Measurements from ENCODE around the gene FHIT.
A peak's percentile ranks its signal among the peaks of the same experiment; 100 is the strongest.

Gene FHIT

DNA sequence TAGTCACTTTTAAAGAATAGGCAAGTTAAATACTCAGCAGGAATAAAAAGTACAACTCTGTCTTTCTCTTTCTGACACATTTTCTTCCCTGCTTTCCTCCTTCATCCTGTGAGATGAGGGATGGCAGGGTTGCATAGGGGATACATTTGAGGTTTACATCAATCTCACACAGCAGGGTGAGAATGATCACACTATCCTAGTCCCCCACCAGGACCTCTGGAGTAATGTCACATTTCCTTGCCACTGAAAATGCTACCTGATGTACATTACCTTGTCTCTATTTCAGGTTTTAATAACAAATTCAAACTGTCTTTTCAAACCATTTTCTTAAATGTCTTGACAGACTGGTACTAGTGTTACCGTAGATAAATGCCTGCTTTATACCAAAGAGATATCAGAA lies 816.9 kb downstream of the FHIT start:
- no peak for DNase-seq

DNA sequence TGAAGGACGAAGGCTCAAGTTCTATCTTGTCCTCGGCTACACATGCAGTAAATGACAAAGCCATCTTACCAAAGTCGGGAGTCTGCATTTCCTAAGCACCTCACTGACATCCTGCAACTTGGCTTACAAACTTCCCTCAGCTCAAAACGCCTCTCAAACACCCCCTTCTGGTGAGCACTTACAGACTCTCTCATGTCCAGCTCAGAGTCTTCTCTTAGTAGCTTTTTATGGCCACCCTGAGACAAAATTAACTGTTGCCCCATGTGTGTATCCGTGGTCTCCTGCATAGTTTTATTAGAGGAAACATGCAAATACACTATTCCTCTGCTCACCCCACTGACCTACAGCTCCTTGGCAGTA lies 819.7 kb downstream of the FHIT start:
- DNase-seq, result no peak

DNA sequence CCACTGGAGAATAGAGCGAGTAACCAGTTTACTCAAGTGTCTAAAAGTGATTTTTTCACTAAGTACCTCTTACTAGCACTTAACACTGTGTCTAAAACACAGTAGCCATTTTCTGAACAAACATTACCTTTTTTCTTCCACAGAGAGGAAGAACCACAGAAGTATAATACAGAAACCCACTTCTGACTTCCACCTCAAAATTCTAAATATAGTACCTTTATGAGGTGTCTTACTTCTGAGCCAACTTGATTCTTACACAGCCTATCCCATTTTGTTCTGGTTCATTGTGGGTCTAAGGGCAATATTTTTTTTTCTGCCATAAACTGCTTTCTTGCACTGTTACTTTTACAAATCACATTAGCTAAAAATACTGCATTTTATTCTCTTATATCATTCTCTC lies 821.0 kb downstream of the FHIT start:
- DNase-seq, result no peak

DNA sequence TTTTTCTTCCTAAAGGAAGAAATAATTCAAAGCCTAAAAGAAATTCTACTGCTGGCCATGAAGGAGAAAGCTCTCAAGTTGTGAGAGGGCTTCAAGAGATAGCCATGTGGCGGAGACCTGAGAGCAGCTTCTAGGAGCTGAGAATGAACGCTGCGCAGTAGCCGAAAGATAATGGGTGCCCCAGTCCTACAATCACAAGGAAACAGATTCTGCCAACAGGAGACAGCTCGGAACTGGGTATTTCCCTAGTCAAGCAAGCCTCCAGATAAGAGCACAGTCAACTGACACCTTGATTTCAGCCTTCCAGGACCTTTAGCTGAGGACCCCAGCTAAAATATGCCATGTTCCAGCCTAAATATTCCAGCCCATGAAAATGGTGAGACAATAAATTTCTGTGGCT lies 824.1 kb downstream of the FHIT start:
- DNase-seq, result no peak

DNA sequence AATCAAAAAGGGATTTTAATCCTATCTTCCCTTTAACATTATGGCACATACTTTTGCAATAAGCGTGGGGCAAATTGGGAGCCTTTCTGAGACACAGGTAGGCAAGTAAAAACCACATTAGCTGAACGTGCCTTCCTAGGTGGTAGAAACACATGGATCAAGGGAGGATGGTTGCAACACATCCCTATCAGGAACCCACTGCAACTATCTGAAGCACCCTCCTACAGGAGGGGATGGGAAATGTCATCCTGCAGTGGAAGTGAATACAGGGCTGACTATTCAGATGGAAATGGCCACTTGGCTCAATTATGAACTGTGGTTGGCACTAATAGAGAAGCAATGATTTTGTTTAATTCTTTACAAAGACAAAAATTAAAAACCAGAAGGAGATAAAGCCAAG lies 826.3 kb downstream of the FHIT start:
- DNase-seq, result no peak

DNA sequence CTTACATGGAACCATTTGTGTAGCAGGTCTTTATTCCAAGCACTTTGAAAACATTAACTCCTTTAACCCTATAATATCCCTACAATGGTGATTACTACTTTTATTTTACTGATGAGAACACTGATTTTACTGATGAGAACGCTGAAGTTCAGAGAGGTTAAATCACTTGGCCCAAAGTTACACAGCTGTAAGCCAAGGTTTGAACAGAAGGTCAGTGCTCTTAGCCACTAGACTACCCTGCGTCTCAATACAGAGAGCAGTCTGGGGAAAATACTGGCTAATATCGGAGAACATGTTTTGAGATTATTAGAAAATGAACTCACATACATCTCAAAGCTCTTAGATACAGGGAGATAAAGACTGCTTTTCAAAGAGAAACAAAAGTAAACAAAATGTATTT lies 827.2 kb downstream of the FHIT start:
- DNase-seq, result no peak

DNA sequence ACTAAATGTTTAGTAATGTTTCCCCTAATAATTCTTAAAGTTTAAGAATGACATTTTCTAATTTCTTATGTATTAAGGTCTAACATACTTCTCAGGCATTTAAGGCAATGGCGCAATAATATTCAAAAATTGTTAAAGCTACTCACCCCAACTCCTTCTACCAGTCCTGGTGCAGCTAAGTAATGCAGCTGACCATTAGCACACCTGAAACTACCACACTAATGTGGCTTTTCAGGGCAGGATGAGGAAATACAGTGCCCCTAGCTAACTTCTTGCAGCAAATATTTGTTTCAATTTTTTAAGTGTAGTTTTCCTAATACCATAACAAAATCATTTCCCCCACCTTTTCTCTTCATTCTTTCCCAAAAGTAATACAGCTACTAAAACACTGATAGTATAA lies 827.7 kb downstream of the FHIT start:
- DNase-seq, result no peak

DNA sequence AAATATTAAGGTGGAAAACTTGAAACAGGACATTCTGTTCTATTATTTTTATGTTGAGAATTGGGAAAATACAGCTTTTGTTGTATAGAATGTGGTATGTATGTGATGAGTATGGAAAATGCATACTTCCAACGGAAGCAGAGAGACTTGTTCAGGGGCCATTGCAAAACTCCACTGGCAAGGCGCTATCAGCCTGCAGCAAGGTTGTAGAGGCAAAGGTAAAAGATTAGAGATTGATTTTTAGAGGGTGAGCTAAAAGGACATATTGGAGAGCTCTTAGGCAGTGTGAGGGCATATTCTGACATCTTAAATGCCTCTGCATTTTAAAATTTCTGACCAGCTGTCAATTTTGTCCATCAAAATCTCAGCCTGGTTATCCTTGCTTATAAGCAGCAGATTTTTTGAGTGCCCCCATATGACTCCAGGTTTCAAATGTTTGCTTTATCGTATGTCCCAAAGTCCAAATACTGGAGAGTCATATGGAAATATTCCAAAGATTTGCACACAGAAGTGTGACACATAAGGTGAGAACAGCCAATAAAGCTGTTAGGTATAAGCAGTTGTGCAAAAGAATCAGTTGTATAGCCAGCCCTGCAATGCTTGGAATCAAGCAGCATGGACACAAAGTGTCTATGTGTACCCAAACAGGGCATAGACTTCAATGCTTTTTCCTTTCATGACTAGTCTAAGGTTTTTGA lies 829.4 kb downstream of the FHIT start:
- no peak for DNase-seq

DNA sequence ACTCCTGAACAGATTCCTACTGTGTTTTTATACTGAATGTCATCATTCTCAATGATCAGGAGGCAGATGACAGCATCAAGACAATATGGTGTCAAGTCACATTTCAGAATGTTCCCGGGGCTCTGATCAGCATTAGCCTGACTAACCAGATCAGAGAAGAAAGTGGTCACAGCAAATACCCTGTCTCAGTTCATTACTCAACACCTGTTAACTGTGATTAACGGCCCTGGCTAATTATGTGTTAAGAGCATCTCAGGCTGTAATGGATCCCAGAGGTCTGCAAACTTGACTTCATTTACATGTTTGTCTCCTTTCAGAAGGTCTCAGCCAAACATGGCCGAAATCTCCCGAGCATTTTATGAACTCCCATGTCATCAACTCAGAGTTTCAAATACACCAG lies 833.7 kb downstream of the FHIT start:
- no peak for DNase-seq

DNA sequence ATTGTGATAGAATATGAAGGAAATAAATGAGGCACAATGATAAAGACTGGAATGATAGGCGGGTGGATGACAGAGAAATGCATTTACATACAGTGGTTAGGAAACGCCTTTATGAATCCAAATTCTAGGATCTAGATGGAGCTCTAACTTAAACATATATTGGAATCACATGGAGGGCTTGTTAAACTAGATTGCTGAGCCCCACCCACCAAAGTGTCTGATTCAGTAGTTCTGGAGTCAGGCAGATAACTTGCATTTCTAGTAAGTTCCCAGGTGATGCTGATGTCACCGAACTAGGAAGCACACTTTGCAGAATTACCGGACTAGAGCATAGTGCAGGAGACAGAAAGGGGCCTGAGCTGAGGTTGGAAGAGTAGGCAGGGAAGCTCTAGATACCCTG lies 837.2 kb downstream of the FHIT start:
- no peak for DNase-seq

DNA sequence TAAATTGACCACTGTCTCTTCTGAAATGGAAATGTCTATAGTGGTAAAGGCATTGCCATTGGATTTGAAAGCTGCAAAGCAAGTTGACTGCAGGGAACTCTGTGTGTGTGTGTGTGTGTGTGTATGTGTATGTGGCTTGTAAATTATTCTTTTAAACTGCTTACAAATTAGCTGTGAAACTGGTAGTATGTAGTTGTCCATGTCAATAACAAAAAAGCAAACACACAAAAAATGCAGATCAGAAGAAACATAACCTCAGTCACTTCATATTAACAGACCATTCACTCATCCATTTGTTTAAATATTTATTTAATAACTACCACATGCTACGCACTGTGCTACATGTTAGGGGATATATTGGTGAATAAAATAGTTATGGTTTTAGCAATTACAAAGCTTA lies 837.7 kb downstream of the FHIT start:
- DNase-seq, result no peak

DNA sequence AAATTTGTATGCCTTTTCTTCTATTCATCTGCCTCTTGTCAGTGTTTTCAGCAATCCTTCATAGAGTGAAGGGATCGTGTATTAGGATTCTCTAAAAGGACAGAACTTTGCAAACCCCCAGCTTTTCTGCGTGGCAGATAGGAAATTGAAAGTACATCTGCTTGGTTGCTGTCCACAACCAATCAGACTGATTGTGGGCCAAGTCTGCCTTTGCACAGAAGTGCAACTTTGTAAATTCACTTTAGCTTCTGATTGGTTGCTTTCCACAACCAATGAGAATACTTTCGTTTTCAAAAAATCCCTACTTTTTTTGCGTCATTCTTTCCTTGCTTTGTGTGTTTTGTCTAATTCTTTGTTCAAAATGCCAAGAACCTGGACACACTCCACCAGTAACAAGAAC lies 847.4 kb downstream of the FHIT start:
- no peak for DNase-seq

DNA sequence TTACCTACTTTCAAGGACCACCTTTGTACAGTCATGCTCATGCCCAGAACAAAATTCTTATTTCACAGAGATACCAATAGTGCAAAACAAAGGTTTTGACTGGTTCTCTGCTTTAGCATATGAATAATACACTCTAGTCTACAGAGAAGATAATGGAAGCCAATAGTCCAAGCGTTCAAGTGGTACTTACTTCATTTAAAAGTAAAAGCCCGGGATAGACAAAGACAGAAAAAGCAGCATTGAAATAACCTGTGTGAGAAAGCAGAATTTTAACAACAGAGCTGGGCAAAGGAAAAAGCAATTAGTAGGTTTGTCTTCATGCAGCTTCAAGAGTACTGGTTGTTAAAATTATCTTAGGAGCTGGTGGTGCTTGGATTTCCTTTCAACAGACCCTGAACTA lies 848.3 kb downstream of the FHIT start:
- DNase-seq, result no peak

DNA sequence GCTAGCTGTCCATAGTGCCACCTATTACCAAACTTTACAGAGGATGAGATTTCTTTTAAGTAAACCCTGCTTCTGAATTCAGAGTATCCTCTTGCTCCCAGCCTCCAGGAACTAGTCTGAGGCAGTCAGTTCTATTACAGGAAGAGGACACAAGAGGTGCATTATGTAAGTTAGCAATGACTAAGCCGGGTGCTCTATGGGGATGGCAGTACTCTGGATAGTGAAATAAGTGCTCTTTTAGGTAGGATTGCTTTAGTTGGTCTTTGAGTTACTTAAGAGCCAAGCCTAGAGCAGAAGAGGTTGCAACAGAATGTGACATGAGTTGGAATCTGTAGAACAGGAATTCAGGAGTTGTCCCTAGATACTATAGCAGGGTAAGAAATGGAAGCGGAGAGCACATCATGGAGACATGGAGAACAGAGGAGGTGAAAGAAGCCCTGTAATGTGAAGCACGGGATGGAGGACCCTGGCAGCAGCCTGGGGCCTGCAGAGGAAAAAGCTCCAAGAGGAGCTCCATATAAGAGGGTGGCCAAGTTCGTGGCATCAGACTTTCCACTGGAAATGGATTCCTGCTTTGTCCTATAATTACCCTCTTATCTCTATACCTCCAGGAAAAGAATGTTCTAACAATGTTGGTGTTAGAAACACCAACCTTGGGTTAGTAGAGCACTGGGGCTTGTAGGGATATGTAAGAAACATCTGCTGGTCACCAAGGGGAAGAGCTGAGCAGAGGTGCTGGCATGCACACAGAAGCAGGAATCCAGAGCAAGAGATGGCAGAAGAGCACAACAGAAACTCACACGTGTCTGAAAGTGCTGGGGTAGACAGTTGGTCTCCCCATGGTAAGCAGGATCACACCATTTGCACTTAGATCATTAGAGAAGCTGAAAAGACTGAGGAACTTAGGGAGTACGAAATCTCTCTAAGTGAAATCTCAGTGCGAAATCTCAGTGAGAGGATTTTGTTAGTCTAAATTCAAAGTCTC lies 851.1 kb downstream of the FHIT start:
- peak in 1 of 2 experiments; percentile 18 for DNase-seq

DNA sequence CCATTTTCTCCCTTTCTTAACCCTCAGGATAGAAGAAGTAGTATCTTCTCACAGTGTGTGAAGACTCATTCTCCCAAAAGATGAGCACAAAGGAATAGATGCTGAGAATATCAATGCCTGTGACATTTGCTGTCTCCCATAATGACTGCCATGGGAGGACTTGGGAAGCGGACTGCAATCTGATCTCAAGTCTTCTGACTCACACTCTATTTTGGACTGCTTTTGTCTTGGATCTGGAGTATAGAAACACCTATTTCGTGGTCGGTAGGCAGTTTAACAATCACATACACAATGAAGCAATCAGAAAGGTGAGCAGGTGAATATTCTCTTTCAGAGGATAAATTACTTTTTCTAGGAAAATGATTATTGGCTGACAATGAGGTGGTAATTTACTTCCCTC lies 852.0 kb downstream of the FHIT start:
- DNase-seq, result peak; percentile 5 to 69

DNA sequence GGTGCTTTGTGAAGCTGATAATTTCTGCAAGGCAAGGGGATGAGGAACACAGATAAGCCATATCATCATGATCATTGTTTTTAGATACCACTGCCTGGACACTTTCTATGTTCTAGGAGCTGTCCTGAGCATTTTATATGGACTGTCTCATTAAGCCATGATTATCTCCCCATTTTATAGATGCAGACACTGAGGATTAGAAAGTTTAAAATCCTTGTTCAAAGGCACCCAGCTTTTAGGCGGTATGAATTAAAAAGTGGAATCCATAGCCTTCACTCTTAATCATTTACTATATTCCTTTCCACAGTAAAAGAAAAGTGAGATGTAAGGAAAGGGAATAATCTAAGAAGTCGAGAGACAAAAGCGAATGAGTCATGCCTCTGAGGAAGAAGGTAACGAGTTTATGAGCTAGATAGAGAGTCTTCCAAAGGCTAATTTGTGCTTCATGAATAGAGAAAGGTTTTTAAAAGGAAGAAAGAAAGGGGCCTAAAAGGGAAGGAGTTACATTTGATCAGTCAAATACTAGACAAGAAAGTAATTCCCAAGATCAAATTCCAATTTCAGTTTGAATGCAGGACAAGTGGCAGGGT lies 856.0 kb downstream of the FHIT start:
- no peak for DNase-seq

DNA sequence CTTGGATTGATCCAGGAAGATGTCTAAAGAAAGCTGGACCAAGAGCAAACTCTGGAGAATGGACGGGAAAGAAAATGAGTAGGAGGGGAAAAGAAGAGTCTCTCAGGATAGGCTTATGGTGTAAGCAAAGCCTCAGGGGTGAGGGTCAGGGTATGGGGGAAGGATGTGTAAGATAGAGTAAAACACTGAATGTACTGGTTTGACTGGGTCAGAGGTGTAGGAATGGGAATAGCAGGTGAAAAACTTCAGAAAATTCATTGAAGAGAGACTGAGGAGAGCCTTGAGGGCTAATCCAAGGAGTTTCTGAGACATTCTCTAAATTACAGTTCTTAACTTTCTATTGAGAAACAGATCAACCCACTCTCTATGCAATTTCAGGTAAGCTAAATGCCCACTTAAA lies 857.3 kb downstream of the FHIT start:
- DNase-seq, result no peak

DNA sequence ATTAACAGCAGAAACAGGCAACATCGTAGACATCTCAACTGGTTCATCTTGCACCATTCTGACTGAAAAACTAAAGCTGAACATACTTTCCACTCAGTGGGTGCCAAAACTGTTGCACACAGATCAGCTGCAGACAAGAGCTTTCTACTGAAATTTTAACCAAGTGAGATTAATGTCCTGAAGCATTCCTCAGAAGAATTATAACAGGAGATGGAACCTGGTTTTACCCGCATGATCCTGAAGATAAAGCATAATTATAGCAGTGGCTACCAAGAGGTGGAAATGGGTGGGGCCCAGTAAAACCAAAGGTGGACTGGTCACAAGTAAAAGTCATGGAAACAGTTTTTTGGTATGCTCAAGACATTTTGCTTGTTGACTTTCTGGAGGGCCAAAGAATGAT lies 858.8 kb downstream of the FHIT start:
- DNase-seq, result no peak

DNA sequence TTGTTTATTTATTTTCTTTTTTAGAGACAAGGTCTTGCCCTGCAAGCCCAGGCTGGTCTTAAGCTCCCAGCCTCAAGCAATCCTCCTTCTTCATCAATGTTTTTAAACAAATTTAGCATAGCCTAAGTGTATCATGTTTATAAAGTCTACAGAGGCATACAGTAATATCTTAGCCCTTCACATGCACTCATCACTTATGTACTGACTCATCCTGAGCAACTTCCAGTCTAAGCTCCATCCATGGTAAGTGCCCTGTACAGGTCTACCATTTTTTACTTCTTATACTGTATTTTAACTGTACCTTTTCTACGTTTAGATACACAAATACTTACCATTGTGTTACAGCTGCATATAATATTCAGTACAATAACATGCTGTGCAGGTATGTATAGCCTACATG lies 860.0 kb downstream of the FHIT start:
- no peak for DNase-seq

DNA sequence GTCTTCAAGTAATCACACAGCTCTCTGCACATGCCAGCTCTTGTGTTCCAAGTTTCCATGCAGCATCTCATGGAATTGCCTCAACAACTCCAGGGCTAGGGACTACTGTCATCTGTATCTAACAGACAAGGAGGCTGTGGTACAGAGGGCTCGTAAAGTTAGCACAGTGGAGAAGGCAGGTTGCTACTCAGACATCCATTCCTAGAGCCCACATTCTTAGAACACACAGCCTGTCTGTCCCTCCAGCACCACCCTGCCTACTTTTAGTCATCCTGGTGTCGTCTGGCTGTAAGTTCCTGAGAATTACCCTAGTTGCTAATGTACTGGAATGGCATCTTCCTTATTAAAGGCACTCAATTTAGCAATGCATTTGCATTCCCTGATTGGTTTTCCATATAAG lies 862.5 kb downstream of the FHIT start:
- DNase-seq, result no peak

DNA sequence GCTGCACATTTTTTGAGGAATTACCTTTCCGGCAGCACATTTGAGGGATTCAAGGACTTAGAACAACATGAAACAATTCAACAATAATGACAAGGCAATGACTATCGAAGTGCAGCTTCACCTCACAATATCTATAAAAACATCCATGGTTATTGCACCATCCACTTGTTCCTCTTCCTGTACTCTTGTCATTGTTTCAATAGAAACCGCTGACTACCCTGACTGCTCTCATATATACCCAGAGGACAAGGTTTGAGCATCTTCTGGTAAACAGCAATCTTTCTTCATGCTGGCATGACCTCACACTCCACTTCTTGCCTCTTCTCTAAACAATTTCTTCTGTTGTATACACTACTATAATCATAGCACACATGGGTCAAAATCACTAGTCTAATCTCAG lies 864.9 kb downstream of the FHIT start:
- DNase-seq, result no peak

DNA sequence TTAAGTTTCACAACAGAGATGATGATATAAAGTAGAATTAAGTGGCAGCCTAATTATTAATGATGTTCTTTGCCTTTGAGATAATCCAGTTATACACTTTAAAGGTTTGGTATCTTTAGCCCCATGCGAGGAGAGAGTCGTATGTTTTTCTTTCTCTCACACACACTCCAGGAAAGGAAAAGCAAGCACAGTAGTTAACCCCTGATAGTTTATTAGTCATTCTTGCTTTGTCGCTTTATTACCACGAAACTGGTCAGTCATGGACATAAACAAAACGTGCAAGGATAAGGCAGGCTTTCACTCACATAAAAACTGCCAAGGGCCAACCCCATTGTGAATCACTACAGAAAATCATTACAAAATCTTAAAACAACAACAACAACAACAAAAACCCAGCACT lies 866.9 kb downstream of the FHIT start:
- no peak for DNase-seq

DNA sequence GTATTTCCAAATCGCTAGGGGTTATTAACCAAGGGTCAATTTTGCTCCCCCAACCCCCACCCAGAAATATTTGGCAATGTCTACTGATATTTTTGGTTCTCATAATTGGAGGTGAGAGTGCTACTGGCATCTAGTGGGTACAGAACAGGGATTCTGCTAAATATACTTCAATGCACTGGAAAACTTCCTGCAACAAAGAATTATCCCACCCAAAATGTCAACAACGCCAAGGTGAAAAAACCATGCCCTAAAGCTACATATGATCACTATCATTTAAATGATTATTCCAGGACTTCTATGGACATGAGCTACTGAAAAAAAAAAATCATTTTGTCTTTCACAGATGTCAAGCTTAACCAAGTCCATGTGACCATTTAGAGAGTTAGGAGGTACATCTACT lies 867.9 kb downstream of the FHIT start:
- DNase-seq, result no peak

DNA sequence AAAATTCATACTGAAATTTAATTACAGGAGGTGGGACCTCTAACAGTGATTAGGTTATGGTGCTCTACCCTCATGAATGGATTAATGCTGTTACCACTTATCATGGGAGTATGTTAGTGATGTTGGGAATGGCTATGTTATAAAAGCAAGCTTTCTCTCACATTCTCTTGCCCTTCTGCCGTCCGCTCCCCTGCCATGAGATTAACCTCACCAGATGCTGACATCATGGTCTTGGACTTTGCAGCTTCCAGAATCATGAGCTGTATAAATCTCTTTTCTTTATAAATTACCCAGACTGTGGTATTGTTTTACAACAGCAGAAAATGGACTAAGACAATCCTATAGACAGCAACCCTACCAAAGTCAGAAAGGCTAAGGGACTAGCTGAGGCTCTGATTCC lies 884.8 kb downstream of the FHIT start:
- no peak for DNase-seq
